H9 (cell line): ENCODE results near the gene UCP3. TPM values are rescaled to one million over a fixed set of nuclear protein-coding genes. Genes with fewer than 3 reads are reported as not detected.

Experiments used
- DNase-seq: peaks from one replicate; pipeline ENCODE4 v3.0.0-alpha.2; 2017
- H2AFZ ChIP-seq: one replicate; pipeline ENCODE4 v1.6.1; 2013; ENCODE audit warnings: mild to moderate bottlenecking, low read length, control low read depth, moderate library complexity
- H2AK5ac ChIP-seq: 2 replicates; pipeline ENCODE4 v1.6.1; 2013; ENCODE audit warnings: low read length, control low read depth, mixed read lengths; ENCODE audit not compliant: insufficient read length
- H2BK120ac ChIP-seq: one replicate; pipeline ENCODE4 v1.6.1; 2013; ENCODE audit warnings: low read depth, mild to moderate bottlenecking, low read length, control low read depth, inconsistent platforms; ENCODE audit not compliant: poor library complexity, severe bottlenecking
- H2BK12ac ChIP-seq: 2 replicates; pipeline ENCODE4 v1.6.1; 2013; ENCODE audit warnings: low read length, control low read depth, mixed read lengths, low read depth; ENCODE audit not compliant: insufficient read length
- H2BK15ac ChIP-seq: 2 replicates; pipeline ENCODE4 v1.6.1; 2013; ENCODE audit warnings: low read depth, low read length, control low read depth
- H2BK20ac ChIP-seq: one replicate; pipeline ENCODE4 v1.6.1; 2013; ENCODE audit warnings: low read depth, mild to moderate bottlenecking, low read length, control low read depth, inconsistent platforms; ENCODE audit not compliant: poor library complexity, severe bottlenecking
- H2BK5ac ChIP-seq: 2 replicates; pipeline ENCODE4 v1.6.1; 2013; ENCODE audit warnings: low read length, control low read depth, mixed read lengths; ENCODE audit not compliant: insufficient read length
- H3K14ac ChIP-seq: 2 replicates; pipeline ENCODE4 v1.6.1; 2013; ENCODE audit warnings: low read length, control low read depth; ENCODE audit not compliant: insufficient read depth
- H3K18ac ChIP-seq: 2 replicates; pipeline ENCODE4 v1.6.1; 2013; ENCODE audit warnings: low read depth, mild to moderate bottlenecking, mixed read lengths, low read length, control low read depth; ENCODE audit not compliant: insufficient read length
- H3K23ac ChIP-seq: 2 replicates; pipeline ENCODE4 v1.6.1; 2013; ENCODE audit warnings: low read length, control low read depth, mixed read lengths, low read depth; ENCODE audit not compliant: insufficient read length
- H3K23me2 ChIP-seq: 2 replicates; pipeline ENCODE4 v1.6.1; 2013; ENCODE audit warnings: low read depth, mild to moderate bottlenecking, mixed read lengths, low read length, control low read depth; ENCODE audit not compliant: insufficient read length, poor library complexity, severe bottlenecking
- H3K27ac ChIP-seq: 2 replicates; pipeline ENCODE4 v1.5.1; 2013; ENCODE audit warnings: low read length, control low read depth, mixed read lengths, low read depth; ENCODE audit not compliant: insufficient read length
- H3K27me3 ChIP-seq: 2 replicates; pipeline ENCODE4 v1.6.1; 2013; ENCODE audit warnings: low read length, control low read depth, inconsistent platforms; ENCODE audit not compliant: insufficient read depth
- H3K4ac ChIP-seq: 2 replicates; pipeline ENCODE4 v1.6.1; 2013; ENCODE audit warnings: low read depth, mild to moderate bottlenecking, control low read depth, inconsistent platforms, low read length, moderate library complexity
- H3K4me1 ChIP-seq: 2 replicates; pipeline ENCODE4 v1.6.1; 2013; ENCODE audit warnings: low read length, control low read depth, inconsistent platforms; ENCODE audit not compliant: insufficient read depth
- H3K4me2 ChIP-seq: 2 replicates; pipeline ENCODE4 v1.6.1; 2013; ENCODE audit warnings: low read length, control low read depth, mixed read lengths; ENCODE audit not compliant: insufficient read length, insufficient read depth
- H3K56ac ChIP-seq: 2 replicates; pipeline ENCODE4 v1.6.1; 2013; ENCODE audit warnings: low read depth, mild to moderate bottlenecking, mixed read lengths, low read length, control low read depth; ENCODE audit not compliant: insufficient read length
- H3K79me1 ChIP-seq: 2 replicates; pipeline ENCODE4 v1.6.1; 2013; ENCODE audit warnings: low read depth, mild to moderate bottlenecking, moderate library complexity, low read length, control low read depth, inconsistent platforms; ENCODE audit not compliant: insufficient read depth, poor library complexity, severe bottlenecking
- H3K79me2 ChIP-seq: 2 replicates; pipeline ENCODE4 v1.6.1; 2013; ENCODE audit warnings: low read length, control low read depth, inconsistent platforms; ENCODE audit not compliant: insufficient read depth
- H3K9ac ChIP-seq: 2 replicates; pipeline ENCODE4 v1.6.1; 2013; ENCODE audit warnings: low read length, control low read depth, mixed read lengths; ENCODE audit not compliant: insufficient read length; ENCODE audit errors: extremely low read depth
- H3K9me3 ChIP-seq: one replicate; pipeline ENCODE4 v1.6.1; 2013; ENCODE audit warnings: low read depth, low read length, inconsistent platforms; ENCODE audit not compliant: control insufficient read depth
- H3T11ph ChIP-seq: one replicate; pipeline ENCODE4 v1.6.1; 2013; ENCODE audit warnings: mild to moderate bottlenecking, low read length, control low read depth, inconsistent platforms
- H4K20me1 ChIP-seq: one replicate; pipeline ENCODE4 v1.6.1; 2013; ENCODE audit not compliant: control insufficient read depth, insufficient read length, insufficient read depth
- H4K5ac ChIP-seq: 2 replicates; pipeline ENCODE4 v1.6.1; 2013; ENCODE audit warnings: low read depth, mild to moderate bottlenecking, mixed read lengths, low read length, control low read depth; ENCODE audit not compliant: insufficient read length
- H4K8ac ChIP-seq: replicated peaks from 2 replicates; pipeline ENCODE4 v1.6.1; 2013; ENCODE audit warnings: low read length, control low read depth, mixed read lengths, low read depth; ENCODE audit not compliant: insufficient read length
- H4K91ac ChIP-seq: 2 replicates; pipeline ENCODE4 v1.6.1; 2013; ENCODE audit warnings: low read depth, mild to moderate bottlenecking, moderate library complexity, mixed read lengths, low read length, control low read depth; ENCODE audit not compliant: insufficient read length
- H3K27ac Mint-ChIP-seq, 3 experiments: 2 replicates in 2 of 3; 3 replicates in 1 of 3; pipeline ENCODE4 v1.8.0; 2020 to 2021; ENCODE audit warnings: mixed read lengths in 3 of 3, mild to moderate bottlenecking in 1 of 3, moderate library complexity in 1 of 3
- H3K27me3 Mint-ChIP-seq: 2 replicates; pipeline ENCODE4 v1.8.0; 2021; ENCODE audit warnings: low read depth, mild to moderate bottlenecking, moderate library complexity, mixed read lengths
- H3K36me3 Mint-ChIP-seq, 3 experiments: 2 replicates in 2 of 3; 3 replicates in 1 of 3; pipeline ENCODE4 v1.8.0; 2020 to 2021; ENCODE audit warnings: low read depth in 3 of 3, mixed read lengths in 3 of 3; ENCODE audit not compliant: insufficient read depth in 1 of 3
- H3K4me1 Mint-ChIP-seq, 2 experiments: 2 replicates each; pipeline ENCODE4 v1.8.0; 2020; ENCODE audit warnings: mixed read lengths in 2 of 2
- H3K4me3 Mint-ChIP-seq, 2 experiments: 2 replicates in 1 of 2; 3 replicates in 1 of 2; pipeline ENCODE4 v1.8.0; 2020 to 2021; ENCODE audit warnings: mild to moderate bottlenecking in 2 of 2, mixed read lengths in 2 of 2, moderate library complexity in 1 of 2
- H3K9me3 Mint-ChIP-seq, 2 experiments: 2 replicates in 1 of 2; 3 replicates in 1 of 2; pipeline ENCODE4 v1.8.0; 2020; ENCODE audit warnings: mild to moderate bottlenecking in 2 of 2, mixed read lengths in 2 of 2, moderate library complexity in 1 of 2
- CTCF ChIP-seq: fragments of 200-600 bp; sonication (generic); conservative IDR thresholded peaks from 3 replicates; pipeline ENCODE4 v1.8.0; 2021; ENCODE audit warnings: antibody characterized with exemption, mild to moderate bottlenecking
- WGBS: extraction: QIAGEN DNeasy Blood & Tissue Kit; methylation state at CpG from one replicate; pipeline ENCODE4 v1.1.7; 2013; ENCODE audit warnings: missing lambda C conversion rate, low lambda C conversion rate, mixed read lengths; ENCODE audit not compliant: insufficient read length; ENCODE audit errors: extremely low coverage; 5-methylcytosine and 5-hydroxymethylcytosine counted together
- total RNA-seq: library from RNA; stranded (reverse); gene quantifications from 2 replicates; pipeline ENCODE4 v1.2.1, GENCODE V29; 2021

The UCP3 gene
- total RNA-seq, 1 experiment from 2014 or later = 0.85 TPM

- Histone ChIP-seq H3K23ac (no peak overlapping the region), H4K5ac (no peak overlapping the region), H3K4ac (no peak overlapping the region), H4K20me1 (no peaks in the 10 kb centered on the region), H3K18ac (no peak overlapping the region), H3K27me3 (no peaks in the 10 kb centered on the region), H4K8ac (no peak overlapping the region), H2BK12ac (no peak overlapping the region), H3K9me3 (no peaks in the 10 kb centered on the region), H3T11ph (no peak overlapping the region), H3K56ac (no peak overlapping the region), H2BK120ac (no peak overlapping the region), H3K4me1 (no peaks in the 10 kb centered on the region), H3K14ac (no peak overlapping the region), H3K27ac (no peak overlapping the region), H2BK5ac (no peak overlapping the region), H2BK15ac (no peak overlapping the region), H3K79me2 (no peaks in the 10 kb centered on the region), H2AK5ac (no peak overlapping the region), H3K4me2 (no peak overlapping the region), H2AFZ (no peak overlapping the region), H2BK20ac (no peak overlapping the region), H3K79me1 (no peaks in the 10 kb centered on the region), H3K9ac (no peak overlapping the region), H3K23me2 (no peaks in the 10 kb centered on the region), H4K91ac (no peak overlapping the region)
- Mint-ChIP-seq H3K4me3 (no peak overlapping the region), H3K36me3 (peaks cover 0 to 8% (median 7%) of the 10 kb centered on the region in 3 experiments; a peak in 5 of 7 replicates), H3K9me3 (no peaks in the 10 kb centered on the region), H3K27me3 (no peaks in the 10 kb centered on the region), H3K4me1 (peaks cover 0 to 7% of the 10 kb centered on the region in 2 experiments; a peak in 2 of 4 replicates), H3K27ac (0 out of 7 replicates have a peak overlapping the region, but pooled peaks of 1 of the 3 experiments have one; percentile 36)
- WGBS = no CpG with 5 or more reads among the region's 7 CpGs
- DNase-seq = no peak
- TF ChIP-seq CTCF = no peak
Observed at GRCh38 chr11:74025467-74026166, 16.7 kb upstream of the UCP3 start.
